ENCODE data around the gene GATAD2A. TPM values are rescaled to one million over a fixed set of nuclear protein-coding genes. Genes with fewer than 3 reads are reported as not detected.

The GATAD2A gene
- total RNA-seq, 1 experiment from 2014 or later, result 126 TPM

- H3K9me3 Mint-ChIP-seq (ENCODE audit: unreplicated experiment), result no peaks in the 10 kb centered on the region
- H3K9me3 ChIP-seq, result no peaks in the 10 kb centered on the region
- H3K36me3 Mint-ChIP-seq (ENCODE audit: insufficient read depth, unreplicated experiment), result peaks cover 45% of the 10 kb centered on the region
- DNase-seq, result peak; percentile 71 to 85
- no TSS peak for BruUV-seq (replicated peaks)
- no peaks in the 10 kb centered on the region for H3K27me3 Mint-ChIP-seq (ENCODE audit: insufficient read depth, unreplicated experiment)
- intact Hi-C loops (cut with micrococcal nuclease; ENCODE audit: unreplicated experiment), result loop anchor here (1.0 to 5.0 kb wide), 3 partner anchors 21 to 111 kb away; partner anchors contain the start of genes GMIP and LPAR2
- TF ChIP-seq CTCF (IDR thresholded peaks at IDR 0.05; ENCODE audit: insufficient read depth in 1 of 2, low read depth in 1 of 2, low read length in 1 of 2, severe bottlenecking in 1 of 2, unreplicated experiment in 1 of 2), result peak; percentile 83 to 96
- ChIA-PET CTCF (interaction anchor here (0.6 to 2.3 kb wide), 8 partner anchors 21 to 409 kb away, joined by 3 to 15 read pairs (median 4); partner anchors contain the start of genes GMIP and LPAR2), POLR2A (interaction anchor here (1.2 kb wide), 1 partner anchor 96 kb away, joined by 7 read pairs; the partner anchor contains the start of gene LPAR2)
- H3K4me3 Mint-ChIP-seq (ENCODE audit: unreplicated experiment), result no peak overlapping the region
- no peaks in the 10 kb centered on the region for H3K27me3 ChIP-seq (replicated peaks; ENCODE audit: control insufficient read depth, insufficient read depth, low read length)
- H3K36me3 ChIP-seq (ENCODE audit: control insufficient read depth, insufficient read depth, low read length), result no peaks in the 10 kb centered on the region
- peaks cover 10% of the 10 kb centered on the region for H3K4me1 Mint-ChIP-seq (ENCODE audit: low read depth, unreplicated experiment)
- H3K4me3 ChIP-seq (ENCODE audit: low read depth, low read length), result no peak overlapping the region
- H3K27ac Mint-ChIP-seq (ENCODE audit: unreplicated experiment), result no peak overlapping the region
- no peaks in the 10 kb centered on the region for H3K4me1 ChIP-seq
These were observed 126.7 kb downstream of the GATAD2A start for GRCh38 chr19:19531951-19532805.

GRCh38 chr19:19532806-19533701 lies 127.6 kb downstream of the GATAD2A start:
- H3K27me3 ChIP-seq (replicated peaks; ENCODE audit: control insufficient read depth, insufficient read depth, low read length), result no peaks in the 10 kb centered on the region
- Mint-ChIP-seq H3K4me1 (ENCODE audit: low read depth, unreplicated experiment) (peaks cover 10% of the 10 kb centered on the region), H3K36me3 (ENCODE audit: insufficient read depth, unreplicated experiment) (peaks cover 40% of the 10 kb centered on the region), H3K27ac (ENCODE audit: unreplicated experiment) (no peak overlapping the region), H3K27me3 (ENCODE audit: insufficient read depth, unreplicated experiment) (no peaks in the 10 kb centered on the region), H3K9me3 (ENCODE audit: unreplicated experiment) (no peaks in the 10 kb centered on the region), H3K4me3 (ENCODE audit: unreplicated experiment) (no peak overlapping the region)
- POLR2A ChIA-PET, result interaction anchor here (1.2 kb wide), 1 partner anchor 95 kb away, joined by 7 read pairs; the partner anchor contains the start of gene LPAR2
- H3K4me3 ChIP-seq (ENCODE audit: low read depth, low read length), result no peak overlapping the region
- DNase-seq, result no peak
- TF ChIP-seq CTCF (IDR thresholded peaks at IDR 0.05; ENCODE audit: insufficient read depth in 1 of 2, low read depth in 1 of 2, low read length in 1 of 2, severe bottlenecking in 1 of 2, unreplicated experiment in 1 of 2), result no peak
- H3K9me3 ChIP-seq, result no peaks in the 10 kb centered on the region
- H3K36me3 ChIP-seq (ENCODE audit: control insufficient read depth, insufficient read depth, low read length), result no peaks in the 10 kb centered on the region
- no TSS peak for BruUV-seq (replicated peaks)
- CTCF ChIA-PET, result interaction anchor here (0.6 to 2.3 kb wide), 6 partner anchors 20 to 111 kb away, joined by 3 to 15 read pairs (median 7); partner anchors contain the start of genes GMIP and LPAR2
- H3K4me1 ChIP-seq, result no peaks in the 10 kb centered on the region
- intact Hi-C loops (cut with micrococcal nuclease; ENCODE audit: unreplicated experiment), result loop anchor here (1.0 to 5.0 kb wide), 3 partner anchors 20 to 110 kb away; partner anchors contain the start of genes GMIP and LPAR2

- no peak overlapping the region for H3K4me3 Mint-ChIP-seq (ENCODE audit: unreplicated experiment)
- Histone ChIP-seq H3K4me1 (no peaks in the 10 kb centered on the region), H3K4me3 (ENCODE audit: low read depth, low read length) (no peak overlapping the region), H3K36me3 (ENCODE audit: control insufficient read depth, insufficient read depth, low read length) (no peaks in the 10 kb centered on the region), H3K9me3 (no peaks in the 10 kb centered on the region), H3K27me3 (replicated peaks; ENCODE audit: control insufficient read depth, insufficient read depth, low read length) (no peaks in the 10 kb centered on the region)
- no peak for TF ChIP-seq CTCF (IDR thresholded peaks at IDR 0.05; ENCODE audit: insufficient read depth in 1 of 2, low read depth in 1 of 2, low read length in 1 of 2, severe bottlenecking in 1 of 2, unreplicated experiment in 1 of 2)
- H3K4me1 Mint-ChIP-seq (ENCODE audit: low read depth, unreplicated experiment), result peaks cover 14% of the 10 kb centered on the region
- ChIA-PET CTCF (interaction anchor here (2.3 kb wide), 1 partner anchor 20 kb away, joined by 12 read pairs; no protein-coding TSS in a partner anchor), POLR2A (no interaction called here)
- H3K27me3 Mint-ChIP-seq (ENCODE audit: insufficient read depth, unreplicated experiment), result no peaks in the 10 kb centered on the region
- BruUV-seq (replicated peaks), result no TSS peak
- peak overlapping the region; percentile 22 for H3K27ac Mint-ChIP-seq (ENCODE audit: unreplicated experiment)
- intact Hi-C loops (cut with micrococcal nuclease; ENCODE audit: unreplicated experiment), result loop anchor here (2.0 to 5.0 kb wide), 2 partner anchors 19 to 93 kb away; partner anchors contain the start of gene LPAR2
- no peak for DNase-seq
- H3K9me3 Mint-ChIP-seq (ENCODE audit: unreplicated experiment), result no peaks in the 10 kb centered on the region
- peaks cover 40% of the 10 kb centered on the region for H3K36me3 Mint-ChIP-seq (ENCODE audit: insufficient read depth, unreplicated experiment)
These were observed 128.4 kb downstream of the GATAD2A start for GRCh38 chr19:19533841-19534240.
